Epithelial cell of esophagus (primary cell): ENCODE data around the gene ZACN.
"Not testable (repeated sequence)": the region's sequence is repeated elsewhere in the genome, so short reads cannot be mapped to it uniquely, and the experiment has no call there.

ENCODE experiments used
- DNase-seq: peaks from one replicate; pipeline ENCODE4 v3.0.0; 2010; ENCODE audit warnings: low read depth
- H3K4me3 ChIP-seq: 2 replicates; pipeline ENCODE4 v1.5.1; 2011; ENCODE audit warnings: mild to moderate bottlenecking, low read length, control low read depth
- TF ChIP-seq, protein P1 (sequence below): IDR thresholded peaks from 2 replicates; pipeline ENCODE4 v1.5.1; 2011; ENCODE audit warnings: low read depth, mild to moderate bottlenecking, low read length, control low read depth, inconsistent platforms; ENCODE audit not compliant: insufficient read depth; ENCODE audit errors: missing control alignments

Gene ZACN

DNA sequence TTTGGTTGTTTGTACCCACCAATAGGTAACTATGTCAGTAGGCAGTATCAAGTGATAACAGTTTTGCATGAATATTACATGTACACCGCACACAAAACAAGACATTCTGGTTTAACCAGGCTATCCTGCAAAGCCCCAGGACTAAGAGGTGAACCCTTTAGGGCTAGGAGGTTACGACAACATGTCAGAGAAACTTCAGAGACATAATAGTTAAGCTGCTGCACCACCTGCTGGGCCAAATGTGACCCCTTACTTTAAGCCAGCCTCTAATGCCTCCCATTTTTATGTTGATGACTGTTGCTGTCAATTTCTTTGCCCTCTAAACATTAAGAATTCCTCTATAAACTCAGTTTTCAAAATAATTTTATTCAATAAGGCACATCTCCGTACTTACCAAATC, 22.1 kb upstream of the ZACN start:
- H3K4me3 ChIP-seq = no peak overlapping the region
- TF ChIP-seq, protein P1, sequence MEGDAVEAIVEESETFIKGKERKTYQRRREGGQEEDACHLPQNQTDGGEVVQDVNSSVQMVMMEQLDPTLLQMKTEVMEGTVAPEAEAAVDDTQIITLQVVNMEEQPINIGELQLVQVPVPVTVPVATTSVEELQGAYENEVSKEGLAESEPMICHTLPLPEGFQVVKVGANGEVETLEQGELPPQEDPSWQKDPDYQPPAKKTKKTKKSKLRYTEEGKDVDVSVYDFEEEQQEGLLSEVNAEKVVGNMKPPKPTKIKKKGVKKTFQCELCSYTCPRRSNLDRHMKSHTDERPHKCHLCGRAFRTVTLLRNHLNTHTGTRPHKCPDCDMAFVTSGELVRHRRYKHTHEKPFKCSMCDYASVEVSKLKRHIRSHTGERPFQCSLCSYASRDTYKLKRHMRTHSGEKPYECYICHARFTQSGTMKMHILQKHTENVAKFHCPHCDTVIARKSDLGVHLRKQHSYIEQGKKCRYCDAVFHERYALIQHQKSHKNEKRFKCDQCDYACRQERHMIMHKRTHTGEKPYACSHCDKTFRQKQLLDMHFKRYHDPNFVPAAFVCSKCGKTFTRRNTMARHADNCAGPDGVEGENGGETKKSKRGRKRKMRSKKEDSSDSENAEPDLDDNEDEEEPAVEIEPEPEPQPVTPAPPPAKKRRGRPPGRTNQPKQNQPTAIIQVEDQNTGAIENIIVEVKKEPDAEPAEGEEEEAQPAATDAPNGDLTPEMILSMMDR = peak; percentile 46
- DNase-seq = peak; percentile 67

DNA sequence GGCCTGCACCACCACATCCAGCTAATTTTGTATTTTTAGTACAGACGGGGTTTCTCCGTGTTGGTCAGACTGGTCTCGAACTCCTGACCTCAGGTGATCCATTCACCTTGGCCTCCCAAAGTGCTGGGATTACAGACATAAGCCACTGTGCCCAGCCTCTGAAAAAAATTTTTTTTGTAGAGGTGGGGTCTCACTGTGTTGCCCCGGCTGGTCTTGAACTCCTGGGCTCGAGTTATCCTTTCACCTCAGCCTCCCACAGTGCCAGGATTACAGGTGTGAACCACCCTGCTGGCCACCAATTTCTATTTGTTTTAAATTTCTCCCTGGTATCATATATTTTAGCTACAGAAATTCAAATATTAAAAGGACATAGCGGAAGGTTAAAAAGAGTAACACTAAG, 20.7 kb upstream of the ZACN start:
- H3K4me3 ChIP-seq, DNase-seq: not testable (repeated sequence)

DNA sequence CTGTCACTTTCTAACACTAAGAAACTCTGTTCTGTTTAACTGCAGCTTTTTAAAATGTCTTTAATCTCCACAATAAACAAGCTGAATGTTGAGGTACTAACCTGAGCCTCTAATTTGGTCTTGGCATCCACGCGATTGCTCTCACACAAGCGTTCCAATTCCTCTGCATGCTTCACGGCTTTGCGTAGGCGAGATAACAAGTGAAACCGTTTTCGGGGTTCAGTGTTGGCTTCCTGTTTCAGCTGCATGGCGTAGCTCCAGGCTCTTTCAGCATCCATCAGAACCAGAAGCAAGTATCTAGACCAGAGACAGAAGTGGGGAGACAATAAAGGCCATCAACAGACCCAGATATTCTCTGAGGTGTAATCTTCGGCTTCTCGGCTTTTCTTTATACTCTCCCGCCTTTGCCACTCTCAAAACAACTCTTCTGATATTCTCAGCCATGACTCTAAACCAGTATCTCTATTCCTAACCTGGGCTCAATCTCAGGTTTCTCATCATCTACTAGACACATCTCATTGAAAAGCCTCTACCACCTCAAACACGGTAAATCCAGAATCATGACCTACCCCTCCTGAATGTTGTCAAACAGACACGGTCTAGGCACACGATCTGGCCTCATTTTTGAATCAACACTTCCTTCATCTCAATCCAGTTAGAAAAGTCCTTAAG, 15.0 kb upstream of the ZACN start:
- no peak overlapping the region for H3K4me3 ChIP-seq
- TF ChIP-seq, protein P1 = no peak
- DNase-seq = no peak

DNA sequence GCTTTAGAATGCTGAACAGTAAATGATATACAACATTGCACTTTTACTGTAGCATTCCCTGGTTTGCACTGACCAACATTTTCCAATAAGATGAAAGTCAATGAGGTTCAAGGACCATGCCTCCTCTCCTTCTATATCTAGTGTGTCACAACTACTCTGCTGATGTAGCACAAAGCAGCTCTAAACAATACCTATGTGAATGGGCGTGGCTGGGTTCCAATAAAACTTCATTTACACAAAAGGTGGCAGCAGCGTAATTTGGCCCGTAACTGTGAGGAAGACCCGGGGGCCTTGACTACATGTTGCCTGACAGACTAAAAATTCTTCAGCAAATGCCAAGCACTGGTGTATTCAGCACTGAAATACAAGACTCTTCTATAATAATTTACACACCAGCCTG, 13.2 kb upstream of the ZACN start:
- TF ChIP-seq, protein P1 = no peak
- no peak for DNase-seq

DNA sequence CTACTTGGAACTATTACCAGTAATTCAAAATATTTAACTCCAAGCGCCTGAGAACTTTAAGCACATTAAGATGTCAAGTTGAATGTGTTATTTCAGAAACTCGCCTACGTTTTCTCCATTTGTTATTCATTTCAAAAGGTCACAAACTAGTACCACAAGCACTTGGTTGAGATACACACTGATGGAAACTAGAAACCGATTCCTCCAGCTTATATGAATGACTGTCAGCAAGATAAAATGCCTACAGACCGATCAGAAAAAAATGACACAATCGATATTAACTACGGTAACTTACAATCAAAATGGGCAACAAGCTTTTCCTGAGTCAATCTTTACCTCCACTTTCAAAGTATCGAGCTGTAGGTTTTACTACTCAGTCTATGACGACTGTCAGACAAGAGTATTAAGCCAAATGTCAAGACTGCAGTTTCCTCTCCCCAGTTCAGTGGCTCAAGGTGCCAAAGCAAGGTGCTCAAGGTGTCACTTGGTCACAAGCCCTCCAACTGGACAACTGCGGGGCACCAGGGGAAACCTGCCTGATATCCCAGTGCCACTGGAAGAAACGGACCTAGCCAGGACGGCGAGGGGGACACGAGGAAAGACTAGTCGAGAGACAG, 7.3 kb upstream of the ZACN start:
- no peak for DNase-seq

More for the DNA sequence above, 13.2 kb upstream of the ZACN start:
- H3K4me3 ChIP-seq = no peak overlapping the region

DNA sequence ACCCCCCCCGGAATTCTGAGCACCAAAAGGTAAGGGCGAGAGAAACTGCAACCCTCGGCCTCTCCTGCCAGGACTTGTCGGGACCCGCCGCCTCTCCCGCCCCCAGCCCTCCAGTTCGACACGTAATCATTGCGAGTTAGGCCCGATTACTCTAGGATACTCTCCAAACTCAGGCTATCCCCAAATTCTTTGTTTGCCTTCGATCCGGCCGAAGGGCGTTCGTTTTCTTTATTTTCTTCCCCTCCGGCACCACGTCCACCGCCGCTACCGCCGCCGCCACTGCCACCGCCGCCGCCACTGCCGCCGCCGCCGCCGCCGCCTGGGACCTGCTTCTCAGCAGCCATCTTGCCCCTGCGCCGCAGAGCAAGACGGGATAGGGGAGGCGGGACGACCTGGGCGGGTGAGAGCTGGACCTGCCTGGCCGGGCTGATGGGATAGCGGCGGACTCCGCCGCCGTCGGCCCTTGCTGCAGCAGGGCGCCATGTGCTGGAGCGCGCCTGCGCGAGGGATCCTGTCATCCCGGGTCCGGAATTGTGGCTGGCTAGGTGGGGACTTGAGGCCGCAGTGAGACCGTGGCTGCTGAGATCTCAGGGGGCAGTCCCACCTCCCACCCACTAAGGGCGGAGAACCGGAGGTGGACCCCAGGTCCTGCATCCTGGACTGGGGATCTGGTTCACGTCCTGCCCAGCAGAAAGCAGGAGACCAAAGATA, 6.7 kb upstream of the ZACN start, which contains the start of gene SRP68:
Gene SRP68 (minus strand): TSS at position 370 of the 711 bp plus-strand sequence. CDS start 26 bp downstream, at position 344.
- DNase-seq = peak; percentile 97
- H3K4me3 ChIP-seq = peak within 1 kb of the TSS; percentile 91
- TF ChIP-seq, protein P1 = no peak

More for the DNA sequence above, 7.3 kb upstream of the ZACN start:
- H3K4me3 ChIP-seq = peak overlapping the region; percentile 91
- TF ChIP-seq, protein P1 = no peak
